Activated effector memory CD4-positive, alpha-beta T cell treated with Interleukin-2 at 50 U/mL for 16 hours (primary cell): ENCODE results near the gene NBPF8.
A peak's percentile ranks its signal among the peaks of the same experiment; 100 is the strongest.
"Not testable (repeated sequence)": the region's sequence is repeated elsewhere in the genome, so short reads cannot be mapped to it uniquely, and the experiment has no call there.

Experiments
- DNase-seq: peaks from one replicate; pipeline ENCODE4 v3.0.0-alpha.2; 2020

The NBPF8 gene, protein sequence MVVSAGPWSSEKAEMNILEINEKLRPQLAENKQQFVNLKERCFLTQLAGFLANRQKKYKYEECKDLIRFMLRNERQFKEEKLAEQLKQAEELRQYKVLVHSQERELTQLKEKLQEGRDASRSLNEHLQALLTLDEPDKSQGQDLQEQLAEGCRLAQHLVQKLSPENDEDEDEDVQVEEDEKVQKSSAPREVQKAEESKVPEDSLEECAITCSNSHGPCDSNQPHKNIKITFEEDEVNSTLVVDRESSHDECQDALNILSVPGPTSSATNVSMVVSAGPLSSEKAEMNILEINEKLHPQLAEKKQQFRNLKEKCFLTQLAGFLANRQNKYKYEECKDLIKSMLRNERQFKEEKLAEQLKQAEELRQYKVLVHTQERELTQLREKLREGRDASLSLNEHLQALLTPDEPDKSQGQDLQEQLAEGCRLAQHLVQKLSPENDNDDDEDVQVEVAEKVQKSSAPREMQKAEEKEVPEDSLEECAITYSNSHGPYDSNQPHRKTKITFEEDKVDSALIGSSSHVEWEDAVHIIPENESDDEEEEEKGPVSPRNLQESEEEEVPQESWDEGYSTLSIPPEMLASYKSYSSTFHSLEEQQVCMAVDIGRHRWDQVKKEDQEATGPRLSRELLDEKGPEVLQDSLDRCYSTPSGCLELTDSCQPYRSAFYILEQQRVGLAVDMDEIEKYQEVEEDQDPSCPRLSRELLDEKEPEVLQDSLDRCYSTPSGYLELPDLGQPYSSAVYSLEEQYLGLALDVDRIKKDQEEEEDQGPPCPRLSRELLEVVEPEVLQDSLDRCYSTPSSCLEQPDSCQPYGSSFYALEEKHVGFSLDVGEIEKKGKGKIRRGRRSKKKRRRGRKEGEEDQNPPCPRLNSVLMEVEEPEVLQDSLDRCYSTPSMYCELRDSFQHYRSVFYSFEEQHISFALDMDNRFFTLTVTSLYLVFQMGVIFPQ

DNA sequence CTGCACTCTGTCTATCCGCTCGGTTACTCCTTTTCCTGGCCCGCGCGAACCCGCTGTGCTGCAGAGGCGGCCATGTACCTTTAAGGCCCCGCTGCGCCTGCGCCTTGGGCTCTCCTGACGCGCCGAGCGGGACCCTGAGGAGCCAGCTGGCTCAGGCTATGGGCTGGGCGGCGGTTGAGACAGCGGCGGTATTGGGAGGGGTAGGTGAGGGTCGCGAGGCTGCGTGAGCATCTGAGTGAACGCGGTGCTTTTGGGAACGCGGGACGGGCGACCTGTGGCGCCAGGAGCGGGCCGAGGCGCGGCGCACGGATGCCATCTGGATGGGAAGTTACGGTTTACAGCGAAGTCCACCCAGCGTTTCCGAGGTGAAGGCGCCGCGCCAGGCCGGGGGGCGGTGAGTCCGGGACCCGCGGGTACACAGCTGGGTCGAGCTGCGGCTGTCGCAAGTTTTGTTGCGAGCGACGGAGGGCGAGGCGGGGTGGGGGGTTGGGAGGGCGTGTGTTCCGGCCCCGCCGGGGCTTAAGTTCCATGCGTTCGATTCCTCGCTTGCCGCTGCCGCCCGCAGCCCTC is at the start of gene NBPF8:
TSS of gene NBPF8 (plus strand) at position 125 of the 570 bp plus-strand sequence. CDS start 21,488 bp downstream, outside the sequence.
- peak; percentile 65 for DNase-seq

DNA sequence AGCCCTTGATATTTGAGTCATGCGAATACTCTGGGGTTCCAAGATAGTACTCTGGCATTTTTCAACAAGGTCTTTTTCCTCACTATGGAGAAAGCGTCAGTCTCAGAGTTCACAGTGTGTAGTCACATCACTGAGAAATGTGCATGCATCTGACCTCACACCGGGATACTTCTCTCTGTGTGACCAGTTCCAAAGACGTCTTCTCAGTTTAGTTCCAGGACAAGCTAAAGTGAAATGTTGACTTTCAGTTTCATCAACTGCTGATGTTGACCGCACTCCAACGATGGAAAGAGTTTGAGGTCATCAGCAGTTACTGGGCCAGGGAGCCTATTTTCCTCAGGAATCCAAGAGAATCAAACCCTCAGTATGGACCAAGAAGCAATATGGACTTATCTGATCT is 47.1 kb upstream of the NBPF8 start:
- not testable (repeated sequence) for DNase-seq

DNA sequence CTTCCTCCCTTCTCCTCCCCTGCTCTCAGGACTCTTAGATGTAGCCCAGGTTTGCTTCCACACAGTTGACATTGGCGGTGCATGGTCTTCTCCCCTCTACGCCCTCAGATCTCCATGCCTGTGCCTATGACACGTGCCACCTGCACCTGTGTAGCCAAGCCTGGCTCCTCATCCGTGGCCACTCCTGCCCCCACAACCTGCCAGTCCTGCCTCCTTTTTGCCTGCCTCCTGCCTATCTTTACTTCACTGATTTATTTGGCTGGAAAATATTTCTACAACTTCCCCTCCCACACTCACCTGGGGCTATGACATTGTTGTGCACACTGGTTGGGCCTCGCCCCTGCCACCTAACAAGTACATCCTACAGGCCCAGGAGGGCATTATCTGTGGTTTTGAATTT is 28.2 kb upstream of the NBPF8 start:
- DNase-seq = not testable (repeated sequence)

DNA sequence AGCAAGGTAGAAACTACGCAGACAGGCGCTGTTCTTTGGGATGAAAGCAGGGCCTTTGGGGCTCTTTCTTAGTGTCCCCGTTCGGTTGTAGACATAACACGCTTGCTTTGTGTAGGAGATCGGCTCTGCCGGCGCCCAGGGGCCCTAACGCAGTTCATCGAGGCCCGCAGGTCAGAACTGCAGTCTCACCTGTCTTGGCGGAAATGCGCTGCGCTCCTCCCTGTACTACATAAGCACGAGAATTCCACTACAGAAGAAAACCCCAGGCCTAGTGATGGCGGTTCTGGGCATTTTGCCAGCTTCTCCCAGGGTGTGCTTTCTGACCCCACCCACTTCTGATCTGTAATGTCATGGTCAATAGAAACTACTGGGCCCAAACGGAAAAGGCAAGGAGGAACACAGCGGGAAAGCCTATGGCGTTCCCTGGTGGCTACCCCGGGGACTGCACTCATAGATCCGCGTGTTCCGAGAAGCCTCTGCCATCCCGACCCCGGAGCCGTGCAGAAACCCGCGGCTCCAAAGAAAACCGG is 26.2 kb upstream of the NBPF8 start:
- DNase-seq = peak; percentile 8

DNA sequence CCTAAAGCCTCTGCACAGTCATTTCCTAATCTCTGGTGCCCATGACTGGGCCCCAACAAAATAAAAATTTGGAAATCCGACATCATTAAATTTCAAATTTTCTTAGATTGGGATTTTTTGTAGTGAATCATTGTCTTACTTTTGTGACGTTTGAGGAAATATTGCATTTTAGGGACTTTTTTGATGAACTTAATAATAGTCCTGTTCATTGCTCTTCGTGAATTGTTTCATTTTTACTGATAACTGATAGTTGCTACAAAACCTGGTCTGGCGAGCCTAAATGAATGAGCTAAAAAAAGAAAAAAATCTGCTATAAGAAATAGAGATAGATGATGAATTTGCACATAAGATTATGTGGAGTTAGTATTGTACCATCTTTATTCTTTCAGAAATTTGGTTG is 23.5 kb upstream of the NBPF8 start:
- DNase-seq = not testable (repeated sequence)

DNA sequence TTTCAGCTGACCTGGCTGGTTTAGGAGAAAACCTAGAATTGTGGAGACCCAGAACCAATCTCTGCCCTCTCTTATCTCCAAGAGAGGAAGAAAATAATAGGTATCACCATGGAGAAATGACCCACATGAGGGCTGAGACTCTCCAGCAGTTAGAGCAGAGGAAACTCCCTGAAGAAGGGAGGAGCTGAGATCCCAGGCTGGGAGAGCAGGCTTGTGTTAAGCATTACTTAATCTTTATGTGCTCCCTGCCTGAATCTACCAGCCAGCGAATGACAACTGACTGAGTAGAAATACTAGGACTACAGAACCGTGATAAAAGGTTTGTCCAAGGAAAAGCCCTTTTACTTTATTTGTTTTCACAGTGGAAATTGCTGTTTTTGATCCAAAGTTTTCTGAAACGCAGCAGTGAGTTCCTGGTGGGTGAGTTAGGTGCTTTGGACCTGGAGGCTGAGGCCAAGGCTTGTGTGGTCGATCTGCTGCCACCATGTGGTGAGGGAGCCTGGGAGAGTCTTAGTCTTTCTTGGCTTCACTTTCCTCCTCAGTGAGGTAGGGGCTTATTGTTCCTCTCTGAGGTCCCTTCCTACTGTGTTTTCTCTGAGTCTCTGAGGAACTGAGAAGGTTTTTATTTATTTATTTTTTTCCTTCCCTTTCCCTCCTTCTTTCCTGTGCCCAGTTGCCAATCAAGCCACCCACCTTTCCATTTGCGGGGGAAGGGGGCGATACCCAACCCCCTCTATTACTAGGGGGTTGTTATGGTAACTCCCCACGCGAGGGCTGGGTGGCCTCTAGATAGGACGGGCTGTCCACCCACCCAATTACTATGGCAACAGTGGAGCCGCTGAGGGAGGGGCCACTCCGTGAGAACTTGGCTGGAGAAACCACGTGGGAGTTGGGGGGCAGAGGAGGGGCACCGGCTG is 21.3 kb upstream of the NBPF8 start:
- DNase-seq = not testable (repeated sequence)

DNA sequence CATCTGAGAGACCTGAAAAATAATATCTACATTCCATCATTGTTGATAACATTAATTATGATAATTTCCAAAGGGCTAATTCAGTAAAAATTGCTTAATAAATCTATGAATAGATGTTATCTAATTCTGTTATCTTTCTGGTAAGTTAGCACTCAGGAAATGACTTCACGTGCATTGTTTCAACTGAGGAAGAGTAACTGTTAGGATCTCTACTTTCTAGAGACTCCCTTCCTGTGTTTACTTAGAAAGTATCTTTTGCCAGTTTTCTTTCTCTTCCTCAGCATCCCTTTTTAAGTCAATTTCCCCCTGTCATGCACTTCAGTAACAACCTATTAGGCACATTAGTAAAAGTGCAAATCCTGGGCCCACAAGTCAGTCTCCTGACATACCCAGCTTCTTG is 9.5 kb upstream of the NBPF8 start:
- not testable (repeated sequence) for DNase-seq

DNA sequence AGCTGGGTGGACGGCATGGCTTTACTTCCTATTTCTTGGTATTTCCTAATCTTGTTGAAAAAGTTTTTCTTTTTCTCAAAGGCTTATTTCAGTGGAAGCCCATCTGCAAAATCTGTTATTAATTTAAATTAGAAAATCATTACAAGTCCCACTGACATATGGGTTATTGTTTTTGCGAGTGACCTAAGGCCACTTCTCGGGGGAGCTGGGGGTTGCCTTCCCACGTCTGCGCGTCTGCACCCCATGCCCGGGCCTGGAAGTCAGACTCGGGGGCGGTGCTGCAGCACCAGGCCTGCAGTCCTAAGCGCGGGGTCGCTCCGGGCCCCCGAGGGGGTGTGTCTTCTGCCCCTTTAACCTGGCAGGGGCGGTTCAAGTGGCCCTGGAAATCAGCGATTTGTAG is 384 bp upstream of the NBPF8 start:
- DNase-seq = not testable (repeated sequence)

DNA sequence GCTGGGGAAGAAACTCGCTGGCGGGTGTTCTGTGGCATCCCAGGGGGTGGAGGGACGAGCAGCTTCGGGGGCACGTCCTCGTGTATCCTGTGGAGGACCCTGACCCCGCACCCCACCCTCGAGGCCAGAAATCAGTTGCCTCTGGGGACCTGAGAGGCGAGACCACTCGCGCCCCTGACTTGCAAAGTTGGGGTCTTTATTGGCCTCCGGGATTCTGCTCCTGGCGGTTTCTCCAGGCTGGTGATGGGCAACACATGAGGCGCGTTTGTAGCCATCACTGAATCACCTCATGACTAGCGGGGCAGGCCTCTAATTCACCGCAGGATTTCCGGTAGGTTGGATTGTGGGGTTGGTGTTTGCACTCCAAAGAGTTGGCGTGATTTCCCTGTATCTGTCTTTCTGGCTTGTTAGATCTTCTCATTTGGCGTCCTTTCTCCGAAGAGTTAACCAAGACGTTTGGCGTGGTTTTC is 692 bp downstream of the NBPF8 start:
- DNase-seq = peak; percentile 6

DNA sequence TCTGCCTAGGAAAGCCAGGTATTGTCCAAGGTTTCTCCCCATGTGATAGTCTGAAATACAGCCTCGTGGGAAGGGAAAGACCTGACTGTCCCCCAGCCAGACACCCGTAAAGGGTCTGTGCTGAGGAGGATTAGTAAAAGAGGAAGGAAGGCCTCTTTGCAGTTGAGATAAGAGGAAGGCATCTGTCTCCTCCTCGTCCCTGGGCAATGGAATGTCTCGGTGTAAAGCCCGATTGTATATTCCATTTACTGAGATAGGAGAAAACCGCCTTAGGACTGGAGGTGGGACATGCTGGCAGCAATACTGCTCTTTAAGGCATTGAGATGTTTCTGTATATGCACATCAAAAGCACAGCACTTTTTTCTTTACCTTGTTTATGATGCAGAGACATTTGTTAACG is 10.2 kb downstream of the NBPF8 start:
- DNase-seq = not testable (repeated sequence)

DNA sequence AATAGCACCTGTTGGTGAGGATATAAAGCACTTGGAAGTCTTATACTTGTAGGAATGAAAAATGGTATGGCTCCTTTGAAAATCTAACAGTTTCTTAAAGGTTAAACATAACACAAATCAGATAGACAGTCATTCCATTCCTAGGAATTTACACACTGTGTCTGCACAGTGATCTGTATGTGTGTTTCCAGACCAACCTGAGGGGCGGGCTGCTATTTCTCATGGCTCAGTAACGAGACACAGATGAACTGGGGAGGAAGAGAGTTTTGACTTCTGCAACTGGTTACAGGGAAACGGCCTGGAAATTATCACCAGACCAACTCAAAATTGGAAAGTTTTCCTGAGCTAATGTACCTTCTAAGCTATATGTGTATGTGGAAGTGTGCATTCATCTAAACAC is 16.8 kb downstream of the NBPF8 start:
- not testable (repeated sequence) for DNase-seq

DNA sequence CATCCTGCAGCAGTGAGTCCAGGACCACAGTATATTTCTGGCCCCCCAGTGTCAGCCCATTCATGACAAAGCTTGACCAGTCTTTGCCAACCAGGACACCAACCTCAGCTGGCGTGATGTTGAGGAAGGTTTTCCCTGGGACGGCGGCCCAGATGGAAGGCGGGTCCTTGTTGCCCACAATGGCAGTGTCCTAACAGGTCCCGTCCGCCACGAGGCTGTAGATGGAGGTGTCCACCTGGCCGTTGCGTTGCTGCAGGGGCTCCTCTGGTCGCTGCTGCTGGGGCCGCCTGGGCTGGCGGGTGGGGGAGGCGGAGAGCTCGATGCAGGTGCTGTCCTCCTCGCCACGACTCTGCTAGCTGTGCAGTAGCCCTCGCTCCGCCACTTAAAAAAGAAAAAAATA is 19.0 kb downstream of the NBPF8 start:
- DNase-seq = not testable (repeated sequence)

DNA sequence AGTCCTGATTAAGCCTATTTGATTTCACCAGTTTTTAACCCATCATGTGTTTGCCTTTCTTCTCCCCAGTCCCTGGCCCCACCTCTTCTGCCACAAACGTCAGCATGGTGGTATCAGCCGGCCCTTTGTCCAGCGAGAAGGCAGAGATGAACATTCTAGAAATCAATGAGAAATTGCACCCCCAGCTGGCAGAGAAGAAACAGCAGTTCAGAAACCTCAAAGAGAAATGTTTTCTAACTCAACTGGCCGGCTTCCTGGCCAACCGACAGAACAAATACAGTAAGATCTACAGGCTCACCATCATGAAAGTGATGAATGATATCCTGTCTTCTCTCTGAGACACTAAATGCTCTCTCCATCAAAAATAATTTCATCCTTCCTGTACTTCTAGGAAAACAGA is 34.3 kb downstream of the NBPF8 start:
- not testable (repeated sequence) for DNase-seq
